Lower lobe of right lung (tissue), 2 donors: ENCODE results near the gene THSD7A. TPM values are rescaled to one million over a fixed set of nuclear protein-coding genes. Genes with fewer than 3 reads are reported as not detected.

Experiments used
- ATAC-seq, 2 donors: fragments of 200-7000 bp; cut with Tn5 transposase; one replicate each; pipeline ENCODE4 v1.9.1; 2020 to 2022; ENCODE audit warnings: mild to moderate bottlenecking in 2 of 2, moderate library complexity in 2 of 2
- DNase-seq: peaks from one replicate; pipeline ENCODE4 v3.0.0-alpha.2; 2020
- H3K27ac ChIP-seq: fragments of 200-600 bp; one replicate; pipeline ENCODE4 v1.8.0; 2022
- H3K27me3 ChIP-seq: fragments of 200-600 bp; one replicate; pipeline ENCODE4 v1.8.0; 2022; ENCODE audit warnings: low read depth
- H3K36me3 ChIP-seq: fragments of 200-600 bp; one replicate; pipeline ENCODE4 v1.8.0; 2022; ENCODE audit warnings: mild to moderate bottlenecking
- H3K4me1 ChIP-seq: fragments of 200-600 bp; one replicate; pipeline ENCODE4 v1.8.0; 2022
- H3K4me3 ChIP-seq: fragments of 200-600 bp; one replicate; pipeline ENCODE4 v1.8.0; 2022; ENCODE audit warnings: mild to moderate bottlenecking
- H3K9me3 ChIP-seq: fragments of 200-600 bp; one replicate; pipeline ENCODE4 v1.8.0; 2022
- intact Hi-C: fragments of 100-400 bp; cut with DNase I; formaldehyde crosslinking; loops from one replicate; pipeline ENCODE4 v1.11.0; 2022
- total RNA-seq: library from RNA; stranded (reverse); fragmentation: NEBNext Ultra II Directional; extraction: Animal tissue kit (Norgen Biotek cat#: 25700); gene quantifications from one replicate; pipeline ENCODE4 v1.2.1, GENCODE V29; 2021
- TF ChIP-seq, protein P1 (sequence below): fragments of 200-600 bp; IDR thresholded peaks from one replicate; pipeline ENCODE4 v1.8.0; 2022; ENCODE audit warnings: antibody characterized with exemption, mild to moderate bottlenecking
- donor health status: DM: no; HTN: yes; CAD: no; lungs with severe emphysema.

The THSD7A gene
- total RNA-seq, 1 donor from 2014 or later, result 7.2 TPM

- Histone ChIP-seq H3K4me3 (no peak overlapping the region), H3K9me3 (no peaks in the 10 kb centered on the region), H3K4me1 (no peaks in the 10 kb centered on the region), H3K27me3 (no peaks in the 10 kb centered on the region), H3K27ac (no peak overlapping the region), H3K36me3 (no peaks in the 10 kb centered on the region)
- intact Hi-C loops, result no loop called here
- ATAC-seq (no peak), DNase-seq (no peak)
- TF ChIP-seq, protein P1, sequence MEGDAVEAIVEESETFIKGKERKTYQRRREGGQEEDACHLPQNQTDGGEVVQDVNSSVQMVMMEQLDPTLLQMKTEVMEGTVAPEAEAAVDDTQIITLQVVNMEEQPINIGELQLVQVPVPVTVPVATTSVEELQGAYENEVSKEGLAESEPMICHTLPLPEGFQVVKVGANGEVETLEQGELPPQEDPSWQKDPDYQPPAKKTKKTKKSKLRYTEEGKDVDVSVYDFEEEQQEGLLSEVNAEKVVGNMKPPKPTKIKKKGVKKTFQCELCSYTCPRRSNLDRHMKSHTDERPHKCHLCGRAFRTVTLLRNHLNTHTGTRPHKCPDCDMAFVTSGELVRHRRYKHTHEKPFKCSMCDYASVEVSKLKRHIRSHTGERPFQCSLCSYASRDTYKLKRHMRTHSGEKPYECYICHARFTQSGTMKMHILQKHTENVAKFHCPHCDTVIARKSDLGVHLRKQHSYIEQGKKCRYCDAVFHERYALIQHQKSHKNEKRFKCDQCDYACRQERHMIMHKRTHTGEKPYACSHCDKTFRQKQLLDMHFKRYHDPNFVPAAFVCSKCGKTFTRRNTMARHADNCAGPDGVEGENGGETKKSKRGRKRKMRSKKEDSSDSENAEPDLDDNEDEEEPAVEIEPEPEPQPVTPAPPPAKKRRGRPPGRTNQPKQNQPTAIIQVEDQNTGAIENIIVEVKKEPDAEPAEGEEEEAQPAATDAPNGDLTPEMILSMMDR, result no peak
Observed at GRCh38 chr7:11726001-11726793, 105.8 kb downstream of the THSD7A start.

DNA sequence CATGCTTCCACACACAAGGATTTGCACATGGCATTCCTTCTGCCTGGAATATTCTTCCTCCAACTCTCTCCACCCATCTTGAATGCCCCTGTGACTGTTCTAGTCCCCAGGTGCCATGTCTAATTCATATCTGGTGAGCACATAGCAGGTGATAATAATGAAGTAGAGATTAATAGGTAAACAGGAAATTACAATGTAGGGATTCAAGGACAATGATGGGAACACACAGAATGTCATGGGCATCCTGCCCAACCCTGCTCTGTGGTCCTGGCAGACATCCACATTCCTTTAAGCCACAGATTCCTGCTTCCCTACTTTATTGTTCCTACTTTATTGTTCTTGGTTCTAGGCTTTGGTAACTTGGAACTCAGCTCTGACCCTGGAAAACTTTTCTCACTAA lies 115.8 kb downstream of the THSD7A start:
- intact Hi-C loops, result no loop called here
- DNase-seq (no peak), ATAC-seq (no peak)

GRCh38 chr7:11714676-11715075 lies 117.3 kb downstream of the THSD7A start:
- Histone ChIP-seq H3K36me3 (no peaks in the 10 kb centered on the region), H3K27ac (no peak overlapping the region), H3K4me1 (no peaks in the 10 kb centered on the region), H3K27me3 (no peaks in the 10 kb centered on the region), H3K9me3 (no peaks in the 10 kb centered on the region), H3K4me3 (no peak overlapping the region)
- intact Hi-C loops, result no loop called here
- ATAC-seq (no peak), DNase-seq (no peak)
- TF ChIP-seq, protein P1, result no peak

More for the DNA sequence above, 115.8 kb downstream of the THSD7A start:
- no peak overlapping the region for H3K4me3 ChIP-seq
- H3K27ac ChIP-seq, result no peak overlapping the region
- H3K9me3 ChIP-seq, result no peaks in the 10 kb centered on the region
- H3K36me3 ChIP-seq, result no peaks in the 10 kb centered on the region
- no peaks in the 10 kb centered on the region for H3K27me3 ChIP-seq
- TF ChIP-seq, protein P1, result no peak
- H3K4me1 ChIP-seq, result no peaks in the 10 kb centered on the region

- ATAC-seq, result no peak
- no peaks in the 10 kb centered on the region for H3K36me3 ChIP-seq
- intact Hi-C loops, result no loop called here
- no peak overlapping the region for H3K4me3 ChIP-seq
- no peak overlapping the region for H3K27ac ChIP-seq
- no peaks in the 10 kb centered on the region for H3K4me1 ChIP-seq
- DNase-seq, result no peak
- no peaks in the 10 kb centered on the region for H3K27me3 ChIP-seq
- TF ChIP-seq, protein P1, result no peak
- no peaks in the 10 kb centered on the region for H3K9me3 ChIP-seq
Observed at GRCh38 chr7:11714205-11714604, 117.8 kb downstream of the THSD7A start.

DNA sequence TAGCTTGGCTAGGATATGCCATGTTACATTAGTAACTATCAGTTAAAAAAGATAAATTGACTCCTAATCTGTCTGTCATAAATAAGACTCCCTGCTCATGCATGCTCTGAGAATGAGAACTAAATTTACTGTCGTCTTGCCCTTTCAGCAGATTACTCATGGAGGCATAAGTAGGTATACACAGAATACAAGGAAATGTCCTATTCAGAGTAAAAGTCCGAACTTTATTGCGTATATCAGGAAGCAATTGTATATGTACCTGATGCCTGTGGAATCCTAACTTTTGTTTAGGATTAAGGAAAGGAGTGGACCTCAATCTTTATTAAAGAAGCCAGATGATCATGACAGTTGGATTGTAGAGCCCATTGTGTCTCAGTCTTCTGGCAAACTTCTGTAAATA lies 118.6 kb downstream of the THSD7A start:
- H3K36me3 ChIP-seq, result no peaks in the 10 kb centered on the region
- H3K4me3 ChIP-seq, result no peak overlapping the region
- H3K27me3 ChIP-seq, result no peaks in the 10 kb centered on the region
- no peak for DNase-seq
- intact Hi-C loops, result no loop called here
- H3K9me3 ChIP-seq, result no peaks in the 10 kb centered on the region
- ATAC-seq, result no peak
- TF ChIP-seq, protein P1, result no peak
- H3K27ac ChIP-seq, result no peak overlapping the region
- no peaks in the 10 kb centered on the region for H3K4me1 ChIP-seq
